Naive B cell (primary cell): Measurements from ENCODE around the gene FARP1. TPM values are rescaled to one million over a fixed set of nuclear protein-coding genes. Genes with fewer than 3 reads are reported as not detected.

ENCODE experiments used
- ATAC-seq, 2 donors: fragments of 150-1000 bp; cut with Tn5 transposase; 2 replicates each; pipeline ENCODE4 v1.10.0; 2021; ENCODE audit warnings: low read depth in 2 of 2, mild to moderate bottlenecking in 2 of 2, moderate library complexity in 2 of 2
- DNase-seq: peaks from one replicate; pipeline ENCODE4 v3.0.0; 2022
- H3K27ac Mint-ChIP-seq, 6 donors: one replicate each; pipeline ENCODE4 v1.8.0; 2020 to 2022; ENCODE audit warnings: mild to moderate bottlenecking in 6 of 6, mixed read lengths in 6 of 6, moderate library complexity in 5 of 6, inconsistent platforms in 2 of 6
- H3K27me3 Mint-ChIP-seq, 3 donors: one replicate each; pipeline ENCODE4 v1.8.0; 2021 to 2022; ENCODE audit warnings: mixed read lengths in 3 of 3, mild to moderate bottlenecking in 1 of 3
- H3K36me3 Mint-ChIP-seq, 2 donors: one replicate each; pipeline ENCODE4 v1.8.0; 2020 to 2022; ENCODE audit warnings: mixed read lengths in 2 of 2, inconsistent platforms in 1 of 2, mild to moderate bottlenecking in 1 of 2
- H3K4me1 Mint-ChIP-seq, 3 donors: one replicate each; pipeline ENCODE4 v1.8.0; 2020 to 2022; ENCODE audit warnings: mixed read lengths in 3 of 3, inconsistent platforms in 1 of 3, mild to moderate bottlenecking in 1 of 3, moderate library complexity in 1 of 3
- H3K4me3 Mint-ChIP-seq, 8 donors: one replicate each; pipeline ENCODE4 v1.8.0; 2020 to 2022; ENCODE audit warnings: mild to moderate bottlenecking in 8 of 8, mixed read lengths in 8 of 8, moderate library complexity in 8 of 8, inconsistent platforms in 2 of 8
- H3K9me3 Mint-ChIP-seq, 7 donors: one replicate each; pipeline ENCODE4 v1.8.0; 2020 to 2022; ENCODE audit warnings: mixed read lengths in 7 of 7, mild to moderate bottlenecking in 5 of 7, inconsistent platforms in 2 of 7, moderate library complexity in 1 of 7
- polyA plus RNA-seq, 6 donors: library from polyadenylated mRNA; unstranded; fragments of 300-500 nt; fragmentation: Illumina TruSeq; gene quantifications; one replicate each; pipeline ENCODE4 v1.2.3, GENCODE V29; 2021; ENCODE audit warnings: low read depth in 6 of 6

FARP1 gene
- polyA plus RNA-seq, 6 donors from 2014 or later: 0.44 to 1.2 (median 0.86) TPM; not detected in 1

GRCh38 chr13:98429081-98429480, 286.2 kb downstream of the FARP1 start:
- H3K9me3 Mint-ChIP-seq: peaks cover 0 to 1% (median 0%) of the 10 kb centered on the region in 7 donors
- DNase-seq (no peak), ATAC-seq (no peak)
- peaks cover 14 to 31% (median 18%) of the 10 kb centered on the region in 3 donors for H3K27me3 Mint-ChIP-seq
- H3K36me3 Mint-ChIP-seq: peaks cover 0 to 3% of the 10 kb centered on the region in 2 donors
- H3K27ac Mint-ChIP-seq: no peak overlapping the region
- H3K4me1 Mint-ChIP-seq: no peaks in the 10 kb centered on the region
- no peak overlapping the region for H3K4me3 Mint-ChIP-seq

GRCh38 chr13:98429531-98429930, 286.6 kb downstream of the FARP1 start:
- DNase-seq (no peak), ATAC-seq (no peak)
- Mint-ChIP-seq H3K27me3 (peaks cover 14 to 31% (median 17%) of the 10 kb centered on the region in 3 donors), H3K36me3 (peaks cover 0 to 3% of the 10 kb centered on the region in 2 donors), H3K4me1 (no peaks in the 10 kb centered on the region), H3K27ac (no peak overlapping the region), H3K9me3 (peaks cover 0 to 1% (median 0%) of the 10 kb centered on the region in 7 donors), H3K4me3 (no peak overlapping the region)

GRCh38 chr13:98429977-98430736, 287.3 kb downstream of the FARP1 start:
- no peak for DNase-seq
- H3K27me3 Mint-ChIP-seq: peaks cover 14 to 33% (median 17%) of the 10 kb centered on the region in 3 donors
- peaks cover 0 to 3% of the 10 kb centered on the region in 2 donors for H3K36me3 Mint-ChIP-seq
- H3K9me3 Mint-ChIP-seq: peaks cover 0 to 1% (median 0%) of the 10 kb centered on the region in 7 donors
- no peaks in the 10 kb centered on the region for H3K4me1 Mint-ChIP-seq
- H3K27ac Mint-ChIP-seq: no peak overlapping the region
- ATAC-seq: no peak
- no peak overlapping the region for H3K4me3 Mint-ChIP-seq

- no peak for DNase-seq
- no peak for ATAC-seq
- H3K9me3 Mint-ChIP-seq: peaks cover 0 to 1% (median 0%) of the 10 kb centered on the region in 7 donors
- H3K36me3 Mint-ChIP-seq: peaks cover 0 to 3% of the 10 kb centered on the region in 2 donors
- peaks cover 30 to 39% (median 32%) of the 10 kb centered on the region in 3 donors for H3K27me3 Mint-ChIP-seq
- H3K4me3 Mint-ChIP-seq: no peak overlapping the region
- H3K27ac Mint-ChIP-seq: no peak overlapping the region
- H3K4me1 Mint-ChIP-seq: no peaks in the 10 kb centered on the region
Measured at GRCh38 chr13:98432638-98433037, 289.7 kb downstream of the FARP1 start.

GRCh38 chr13:98433654-98434053, 290.8 kb downstream of the FARP1 start:
- no peak overlapping the region for H3K27ac Mint-ChIP-seq
- peaks cover 0 to 3% of the 10 kb centered on the region in 2 donors for H3K36me3 Mint-ChIP-seq
- ATAC-seq (no peak), DNase-seq (no peak)
- no peaks in the 10 kb centered on the region for H3K4me1 Mint-ChIP-seq
- H3K27me3 Mint-ChIP-seq: peaks cover 24 to 31% (median 29%) of the 10 kb centered on the region in 3 donors
- H3K4me3 Mint-ChIP-seq: no peak overlapping the region
- H3K9me3 Mint-ChIP-seq: peaks cover 0 to 1% (median 0%) of the 10 kb centered on the region in 7 donors

GRCh38 chr13:98434060-98434459, 291.2 kb downstream of the FARP1 start:
- Mint-ChIP-seq H3K27ac (no peak overlapping the region), H3K4me1 (no peaks in the 10 kb centered on the region), H3K27me3 (peaks cover 20 to 29% (median 27%) of the 10 kb centered on the region in 3 donors), H3K9me3 (peaks cover 0 to 1% (median 0%) of the 10 kb centered on the region in 7 donors), H3K36me3 (peaks cover 0 to 3% of the 10 kb centered on the region in 2 donors), H3K4me3 (no peak overlapping the region)
- no peak for ATAC-seq
- DNase-seq: no peak

- Mint-ChIP-seq H3K4me1 (no peaks in the 10 kb centered on the region), H3K4me3 (no peak overlapping the region), H3K27ac (peak overlapping the region in 1 of 6 donors; percentile 61), H3K9me3 (no peaks in the 10 kb centered on the region), H3K36me3 (peaks cover 0 to 3% of the 10 kb centered on the region in 2 donors), H3K27me3 (peaks cover 13 to 29% (median 23%) of the 10 kb centered on the region in 3 donors)
- ATAC-seq (no peak), DNase-seq (no peak)
Measured at GRCh38 chr13:98435376-98435775, 292.5 kb downstream of the FARP1 start.

GRCh38 chr13:98436233-98436910, 293.5 kb downstream of the FARP1 start:
- no peak for ATAC-seq
- H3K9me3 Mint-ChIP-seq: no peaks in the 10 kb centered on the region

GRCh38 chr13:98438246-98439125, 295.6 kb downstream of the FARP1 start:
- Mint-ChIP-seq H3K4me3 (no peak overlapping the region), H3K4me1 (no peaks in the 10 kb centered on the region), H3K27ac (peak overlapping the region in 1 of 6 donors; percentile 32), H3K36me3 (no peaks in the 10 kb centered on the region), H3K27me3 (peaks cover 8 to 21% (median 13%) of the 10 kb centered on the region in 3 donors), H3K9me3 (no peaks in the 10 kb centered on the region)
- DNase-seq: no peak
- ATAC-seq: no peak

More at GRCh38 chr13:98436233-98436910, 293.5 kb downstream of the FARP1 start:
- Mint-ChIP-seq H3K4me1 (no peaks in the 10 kb centered on the region), H3K4me3 (no peak overlapping the region), H3K27me3 (peaks cover 13 to 29% (median 23%) of the 10 kb centered on the region in 3 donors), H3K36me3 (peaks cover 0 to 3% of the 10 kb centered on the region in 2 donors), H3K27ac (no peak overlapping the region)
- no peak for DNase-seq

GRCh38 chr13:98439126-98439828, 296.4 kb downstream of the FARP1 start:
- no peak for ATAC-seq
- peaks cover 0 to 3% (median 3%) of the 10 kb centered on the region in 3 donors for H3K4me1 Mint-ChIP-seq
- H3K4me3 Mint-ChIP-seq: no peak overlapping the region
- no peak for DNase-seq
- no peaks in the 10 kb centered on the region for H3K36me3 Mint-ChIP-seq
- H3K27ac Mint-ChIP-seq: no peak overlapping the region
- H3K9me3 Mint-ChIP-seq: no peaks in the 10 kb centered on the region
- H3K27me3 Mint-ChIP-seq: peaks cover 8 to 21% (median 13%) of the 10 kb centered on the region in 3 donors

- H3K4me1 Mint-ChIP-seq: peaks cover 0 to 10% (median 4%) of the 10 kb centered on the region in 3 donors
- no peak for DNase-seq
- no peak overlapping the region for H3K4me3 Mint-ChIP-seq
- no peak for ATAC-seq
- H3K27me3 Mint-ChIP-seq: peaks cover 8 to 21% (median 13%) of the 10 kb centered on the region in 3 donors
- H3K36me3 Mint-ChIP-seq: no peaks in the 10 kb centered on the region
- H3K27ac Mint-ChIP-seq: no peak overlapping the region
- no peaks in the 10 kb centered on the region for H3K9me3 Mint-ChIP-seq
Measured at GRCh38 chr13:98439896-98440295, 297.0 kb downstream of the FARP1 start.

GRCh38 chr13:98440390-98441055, 297.6 kb downstream of the FARP1 start:
- Mint-ChIP-seq H3K9me3 (no peaks in the 10 kb centered on the region), H3K36me3 (no peaks in the 10 kb centered on the region), H3K27ac (peak overlapping the region in 2 of 6 donors; percentile 12 to 20), H3K4me3 (no peak overlapping the region), H3K4me1 (peaks cover 4 to 16% (median 7%) of the 10 kb centered on the region in 3 donors), H3K27me3 (peaks cover 2 to 18% (median 12%) of the 10 kb centered on the region in 3 donors)
- DNase-seq: no peak
- no peak for ATAC-seq
